Heart left ventricle (tissue), 13 donors: ENCODE results near the gene TP53.

Experiments used
- POLR2A ChIP-seq, 2 donors: fragments of 450-650 bp; IDR thresholded peaks; one replicate each; pipeline ENCODE4 v1.6.1; 2017; ENCODE audit warnings: antibody characterized with exemption in 2 of 2, mild to moderate bottlenecking in 2 of 2, moderate library complexity in 2 of 2
- TF ChIP-seq, protein P1 (sequence below), 12 donors: fragments of 200-600 bp; sonication (generic) in 4 of 12; IDR thresholded peaks; one replicate each; pipeline versions ENCODE4 v1.5.0 to v1.8.0; 2018 to 2022; ENCODE audit warnings: antibody characterized with exemption in 12 of 12, mild to moderate bottlenecking in 5 of 12
- donor health status: ischemic (EF 13 %, LVEDD 7.1; RV severe dilation, severe dysfunction).
- donor health status: DM: no; HTN: yes; CAD: no.
- donor health status: DM: no; HTN: no; CAD: no.
- donor health status: ischemic (EF 25% LVEDD 6.9; RV normal size, moderate dysfunction).
- donor health status: ischemic (EF 25% LVEDD 5.7; RV mildly dilated, moderate dysfunction).
- donor health status: ischemic (EF 35%, LVEDD 5.7; RV mildly dilated, moderate dysfunction).
- donor health status: nonischemic (EF 11% LVEDD 7.7; RV severe dilation, severe dysfunction).
- donor health status: DM: yes; HTN: yes; CAD: no.
- donor health status: PGD.
- donor health status: ischemic (EF 29% LVEDD 5.4; RV normal size, mild dysfunction).
- donor health status: nonischemic (EF 23%, LVEDD 6.1; RV moderate dilation, normal function).

DNA sequence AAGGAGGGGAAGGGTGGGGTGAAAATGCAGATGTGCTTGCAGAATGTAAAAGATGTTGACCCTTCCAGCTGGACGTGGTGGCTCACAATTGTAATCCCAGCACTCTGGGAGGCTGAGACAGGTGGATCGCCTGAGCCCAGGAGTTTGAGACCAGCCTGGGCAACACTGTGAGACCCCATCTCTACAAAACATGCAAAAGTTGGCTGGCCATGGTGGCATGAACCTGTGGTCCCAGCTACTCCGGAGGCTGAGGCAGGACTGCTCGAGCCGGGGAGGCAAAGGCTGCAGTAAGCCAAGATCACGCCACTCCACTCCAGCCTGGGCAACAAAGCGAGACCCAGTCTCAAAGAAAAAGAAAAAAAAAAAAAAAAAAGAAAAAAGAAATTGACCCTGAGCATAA is 18.8 kb downstream of the TP53 start:
- TF ChIP-seq, protein P1, sequence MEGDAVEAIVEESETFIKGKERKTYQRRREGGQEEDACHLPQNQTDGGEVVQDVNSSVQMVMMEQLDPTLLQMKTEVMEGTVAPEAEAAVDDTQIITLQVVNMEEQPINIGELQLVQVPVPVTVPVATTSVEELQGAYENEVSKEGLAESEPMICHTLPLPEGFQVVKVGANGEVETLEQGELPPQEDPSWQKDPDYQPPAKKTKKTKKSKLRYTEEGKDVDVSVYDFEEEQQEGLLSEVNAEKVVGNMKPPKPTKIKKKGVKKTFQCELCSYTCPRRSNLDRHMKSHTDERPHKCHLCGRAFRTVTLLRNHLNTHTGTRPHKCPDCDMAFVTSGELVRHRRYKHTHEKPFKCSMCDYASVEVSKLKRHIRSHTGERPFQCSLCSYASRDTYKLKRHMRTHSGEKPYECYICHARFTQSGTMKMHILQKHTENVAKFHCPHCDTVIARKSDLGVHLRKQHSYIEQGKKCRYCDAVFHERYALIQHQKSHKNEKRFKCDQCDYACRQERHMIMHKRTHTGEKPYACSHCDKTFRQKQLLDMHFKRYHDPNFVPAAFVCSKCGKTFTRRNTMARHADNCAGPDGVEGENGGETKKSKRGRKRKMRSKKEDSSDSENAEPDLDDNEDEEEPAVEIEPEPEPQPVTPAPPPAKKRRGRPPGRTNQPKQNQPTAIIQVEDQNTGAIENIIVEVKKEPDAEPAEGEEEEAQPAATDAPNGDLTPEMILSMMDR (IDR thresholded peaks at IDR 0.05): no peak
- TF ChIP-seq POLR2A (IDR thresholded peaks at IDR 0.05): no peak
